Measurements from ENCODE around the gene PRKCD. TPM values are rescaled to one million over a fixed set of nuclear protein-coding genes. Genes with fewer than 3 reads are reported as not detected.

Gene PRKCD
- total and polyA plus RNA-seq, 2 donors (not counting 1 experiment from before 2014, with no cell fraction given) = 46.7 to 68.8 TPM

- POLR2A ChIA-PET = no interaction called here
- DNase-seq = no peak
- ATAC-seq (ENCODE audit: low read depth) = no peak
- Histone ChIP-seq H3K4me3 (ENCODE audit: control extremely low read depth in 1 of 5, extremely low read depth in 1 of 5, insufficient read depth in 1 of 5, low read depth in 2 of 5, low read length in 4 of 5) (no peak overlapping the region), H3K27me3 (replicated peaks in 1 of 4; ENCODE audit: control extremely low read depth in 1 of 4, control insufficient read depth in 3 of 4, insufficient read depth in 4 of 4, low read length in 3 of 4) (no peaks in the 10 kb centered on the region), H2AFZ (ENCODE audit: insufficient read depth, low read depth, low read length, poor library complexity, severe bottlenecking) (no peak overlapping the region), H4K20me1 (ENCODE audit: control insufficient read depth, insufficient read depth, low read length, poor library complexity, severe bottlenecking) (no peaks in the 10 kb centered on the region), H3K36me3 (replicated peaks in 1 of 2; ENCODE audit: control extremely low read depth in 1 of 2, control insufficient read depth in 1 of 2, extremely low read depth in 1 of 2, insufficient read depth in 2 of 2, low read length in 1 of 2) (no peaks in the 10 kb centered on the region), H3K9ac (ENCODE audit: low read length) (no peak overlapping the region), H3K79me2 (ENCODE audit: control insufficient read depth, insufficient read depth, low read length) (no peaks in the 10 kb centered on the region), H3K27ac (ENCODE audit: low read length in 2 of 2) (no peak overlapping the region), H3K4me2 (replicated peaks; ENCODE audit: low read depth, low read length, poor library complexity, severe bottlenecking) (no peak overlapping the region), H3K4me1 (ENCODE audit: control insufficient read depth in 2 of 2, insufficient read depth in 2 of 2, low read length in 2 of 2) (no peaks in the 10 kb centered on the region), H3K9me3 (ENCODE audit: control extremely low read depth in 1 of 3, control insufficient read depth in 2 of 3, insufficient read depth in 1 of 3, low read length in 2 of 3) (no peaks in the 10 kb centered on the region)
- Mint-ChIP-seq H3K27me3 (no peaks in the 10 kb centered on the region), H3K27ac (no peak overlapping the region), H3K9me3 (ENCODE audit: insufficient read depth) (no peaks in the 10 kb centered on the region), H3K4me3 (no peak overlapping the region), H3K4me1 (no peaks in the 10 kb centered on the region)
- WGBS (ENCODE audit: insufficient coverage) = 83% methylated on average over 6 of the region's 11 CpGs
- CTCF ChIA-PET = interaction anchor here (1.0 to 1.2 kb wide), 2 partner anchors 13 to 49 kb away, joined by 3 to 5 read pairs; no protein-coding TSS in a partner anchor
- TF ChIP-seq CTCF (IDR thresholded peaks at IDR 0.05) (no peak), EZH2 (IDR thresholded peaks at IDR 0.05; ENCODE audit: borderline replicate concordance, insufficient read depth, low read depth, low read length, poor library complexity, severe bottlenecking) (no peak)
- intact Hi-C loops (cut with micrococcal nuclease) = no loop called here
Measured at GRCh38 chr3:53147151-53147902, 13.7 kb upstream of the PRKCD start.

- H3K27me3 ChIP-seq (replicated peaks in 1 of 4; ENCODE audit: control extremely low read depth in 1 of 4, control insufficient read depth in 3 of 4, insufficient read depth in 4 of 4, low read length in 3 of 4) = no peaks in the 10 kb centered on the region
- no peak overlapping the region for H3K27ac ChIP-seq (ENCODE audit: low read length in 2 of 2)
- H3K4me1 Mint-ChIP-seq = no peaks in the 10 kb centered on the region
- H3K9me3 Mint-ChIP-seq (ENCODE audit: insufficient read depth) = no peaks in the 10 kb centered on the region
- POLR2A ChIA-PET = no interaction called here
- DNase-seq = no peak
- no peak for TF ChIP-seq CTCF (IDR thresholded peaks at IDR 0.05)
- no peaks in the 10 kb centered on the region for H3K79me2 ChIP-seq (ENCODE audit: control insufficient read depth, insufficient read depth, low read length)
- H3K27ac Mint-ChIP-seq = no peak overlapping the region
- WGBS (ENCODE audit: insufficient coverage) = 100% methylated on average over 2 of the region's 2 CpGs
- H4K20me1 ChIP-seq (ENCODE audit: control insufficient read depth, insufficient read depth, low read length, poor library complexity, severe bottlenecking) = no peaks in the 10 kb centered on the region
- CTCF ChIA-PET = interaction anchor here (1.2 kb wide), 1 partner anchor 48 kb away, joined by 3 read pairs; no protein-coding TSS in a partner anchor
- H3K4me1 ChIP-seq (ENCODE audit: control insufficient read depth in 2 of 2, insufficient read depth in 2 of 2, low read length in 2 of 2) = no peaks in the 10 kb centered on the region
- intact Hi-C loops (cut with micrococcal nuclease) = no loop called here
- H2AFZ ChIP-seq (ENCODE audit: insufficient read depth, low read depth, low read length, poor library complexity, severe bottlenecking) = no peak overlapping the region
- no peak for ATAC-seq (ENCODE audit: low read depth)
- peaks cover 2% of the 10 kb centered on the region for H3K27me3 Mint-ChIP-seq
- H3K9me3 ChIP-seq (ENCODE audit: control extremely low read depth in 1 of 3, control insufficient read depth in 2 of 3, insufficient read depth in 1 of 3, low read length in 2 of 3) = no peaks in the 10 kb centered on the region
- no peaks in the 10 kb centered on the region for H3K36me3 ChIP-seq (replicated peaks in 1 of 2; ENCODE audit: control extremely low read depth in 1 of 2, control insufficient read depth in 1 of 2, extremely low read depth in 1 of 2, insufficient read depth in 2 of 2, low read length in 1 of 2)
- H3K9ac ChIP-seq (ENCODE audit: low read length) = no peak overlapping the region
- no peak overlapping the region for H3K4me3 Mint-ChIP-seq
- H3K4me2 ChIP-seq (replicated peaks; ENCODE audit: low read depth, low read length, poor library complexity, severe bottlenecking) = no peak overlapping the region
- no peak overlapping the region for H3K4me3 ChIP-seq (ENCODE audit: control extremely low read depth in 1 of 5, extremely low read depth in 1 of 5, insufficient read depth in 1 of 5, low read depth in 2 of 5, low read length in 4 of 5)
Measured at GRCh38 chr3:53147903-53148400, 13.1 kb upstream of the PRKCD start.
